GM21526 (cell line): ENCODE data around the gene SLC44A5.
A peak's percentile ranks its signal among the peaks of the same experiment; 100 is the strongest.
"Not testable (repeated sequence)": the region's sequence is repeated elsewhere in the genome, so short reads cannot be mapped to it uniquely, and the experiment has no call there.

Experiments
- ATAC-seq: cut with Tn5 transposase; IDR thresholded peaks from one replicate; pipeline ENCODE4 v1.9.1; 2021; ENCODE audit warnings: moderate library complexity; ENCODE audit not compliant: unreplicated experiment, low FRiP score

SLC44A5 gene

DNA sequence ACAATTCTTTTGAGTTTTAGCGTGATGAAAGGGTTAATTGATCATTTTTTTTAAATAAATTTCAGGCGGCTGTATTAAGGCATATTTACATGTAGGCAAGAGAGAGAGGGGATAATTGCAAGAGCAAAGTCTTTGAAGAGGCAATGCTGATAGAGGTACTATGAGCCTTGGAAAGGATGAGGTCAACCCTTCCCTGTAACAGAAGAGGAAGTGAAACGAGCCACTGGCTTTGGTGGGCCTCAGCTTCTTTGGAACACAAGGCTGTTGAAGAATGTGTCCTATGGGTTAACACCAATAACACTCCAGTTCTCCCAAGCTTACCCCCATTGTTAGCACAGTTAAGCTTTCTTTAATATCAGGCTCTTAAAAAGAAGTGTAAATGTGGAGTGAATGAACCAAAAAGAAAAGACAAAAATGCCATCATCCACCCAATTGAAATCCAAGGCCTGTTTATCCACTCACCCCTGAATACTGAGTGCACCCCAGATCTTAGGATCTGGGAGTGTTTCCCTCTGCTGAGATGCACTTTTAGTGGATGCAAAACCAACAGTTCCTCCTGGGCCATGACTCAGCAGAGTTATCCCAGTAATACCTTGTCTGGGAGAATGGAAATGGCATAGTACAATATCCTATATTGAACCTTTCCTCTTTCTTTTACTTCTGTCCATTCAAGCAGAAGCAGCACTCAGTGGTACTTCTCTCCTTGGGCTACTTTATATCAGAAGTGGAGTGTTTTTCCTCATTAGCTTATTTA is 216.4 kb downstream of the SLC44A5 start:
- peak; percentile 67 for ATAC-seq

DNA sequence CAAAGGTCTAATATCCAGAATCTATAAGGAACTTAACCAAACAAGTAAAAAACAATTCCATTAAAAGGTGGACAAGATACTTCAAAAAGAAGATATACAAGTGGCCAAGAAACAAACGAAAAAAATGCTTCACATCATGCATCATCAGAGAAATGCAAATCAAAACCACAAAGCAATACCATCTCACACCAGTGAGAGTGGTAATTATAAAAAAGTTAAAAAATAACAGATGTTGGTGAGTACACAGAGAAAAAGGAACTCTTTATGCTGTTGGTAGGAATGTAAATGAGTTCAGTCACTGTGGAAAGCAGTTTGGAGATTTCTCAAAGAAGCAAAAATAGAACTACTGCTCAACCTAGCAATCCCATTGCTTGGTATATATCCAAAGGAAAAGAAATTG is 218.6 kb downstream of the SLC44A5 start:
- peak; percentile 76 for ATAC-seq

DNA sequence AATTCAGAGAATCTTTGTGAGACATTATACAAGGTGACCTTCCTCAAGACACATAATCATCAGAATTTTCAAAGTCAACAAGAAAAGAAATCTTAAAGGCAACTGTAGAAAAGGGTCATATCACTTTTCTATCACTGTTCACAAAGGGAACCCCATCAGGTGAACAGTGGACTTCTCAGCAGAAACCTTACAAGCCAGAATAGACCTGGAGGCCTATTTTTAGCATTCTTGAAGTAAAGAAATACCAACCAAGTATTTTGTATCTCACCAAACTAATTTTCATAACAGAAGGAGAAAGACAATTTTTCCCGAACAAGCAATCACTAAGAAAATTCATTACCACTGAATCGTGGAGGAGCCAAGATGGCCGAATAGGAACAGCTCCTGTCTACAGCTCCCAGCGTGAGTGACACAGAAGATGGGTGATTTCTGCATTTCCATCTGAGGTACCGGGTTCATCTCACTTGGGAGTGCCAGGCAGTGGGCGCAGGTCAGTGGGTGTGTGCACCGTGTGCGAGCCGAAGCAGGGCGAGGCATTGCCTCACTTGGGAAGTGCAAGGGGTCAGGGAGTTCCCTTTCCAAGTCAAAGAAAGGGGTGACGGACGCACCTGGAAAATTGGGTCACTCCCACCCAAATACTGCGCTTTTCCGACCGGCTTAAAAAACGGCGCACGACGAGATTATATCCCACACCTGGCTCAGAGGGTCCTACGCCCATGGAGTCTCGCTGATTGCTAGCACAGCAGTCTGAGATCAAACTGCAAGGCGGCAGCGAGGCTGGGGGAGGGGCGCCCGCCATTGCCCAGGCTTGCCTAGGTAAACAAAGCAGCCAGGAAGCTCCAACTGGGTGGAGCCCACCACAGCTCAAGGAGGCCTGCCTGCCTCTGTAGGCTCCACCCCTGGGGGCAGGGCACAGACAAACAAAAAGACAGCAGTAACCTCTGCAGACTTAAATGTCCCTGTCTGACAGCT is 235.2 kb downstream of the SLC44A5 start:
- not testable (repeated sequence) for ATAC-seq

DNA sequence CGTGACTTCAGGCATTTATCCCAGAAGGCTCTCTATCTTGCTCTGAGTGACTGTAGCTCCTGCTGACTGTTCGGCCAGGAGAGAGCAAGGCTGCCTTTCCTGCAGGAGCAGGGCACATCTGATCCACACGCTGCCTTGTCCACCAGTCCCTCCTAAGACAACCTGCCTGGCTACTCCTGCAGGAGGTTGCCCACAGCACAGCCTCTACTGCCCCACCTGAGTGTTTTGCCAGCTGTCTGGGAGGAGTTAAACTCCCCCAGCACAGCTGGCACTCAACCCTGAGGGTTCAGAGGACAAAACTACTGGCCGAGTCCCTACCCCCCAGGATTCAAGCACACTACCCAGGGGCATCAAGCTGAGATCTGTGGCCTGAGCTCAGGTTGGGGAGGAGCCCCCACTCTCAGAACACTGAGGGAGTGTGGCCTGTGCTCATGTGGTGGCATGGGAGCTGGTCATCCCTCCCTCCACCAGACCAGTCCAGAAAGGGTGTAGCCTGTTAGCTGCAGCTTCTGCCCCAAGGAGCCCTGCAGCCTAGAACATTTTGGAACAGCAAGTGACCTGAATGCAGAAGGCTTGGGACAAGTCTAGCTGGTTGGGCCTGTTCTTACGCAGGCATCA is 237.3 kb downstream of the SLC44A5 start:
- no peak for ATAC-seq

DNA sequence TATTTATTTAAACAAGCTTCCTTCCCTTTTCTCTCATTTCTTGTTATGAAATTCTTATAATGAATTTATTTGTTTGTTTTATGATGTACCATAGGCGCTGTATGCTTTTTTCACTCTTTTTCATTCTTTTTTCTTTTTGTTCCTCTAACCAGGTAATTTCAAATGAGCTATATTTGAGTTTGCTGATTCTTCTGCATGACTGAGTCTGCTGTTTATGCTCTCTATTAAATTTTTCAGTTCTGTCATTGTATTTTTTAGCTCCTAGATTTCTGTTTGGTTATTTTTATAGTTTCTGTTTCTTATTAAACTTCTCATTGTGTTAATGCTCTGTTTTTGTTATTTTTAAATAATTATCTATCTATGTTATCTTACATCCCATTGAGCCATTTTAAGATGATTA is 244.3 kb downstream of the SLC44A5 start:
- no peak for ATAC-seq

DNA sequence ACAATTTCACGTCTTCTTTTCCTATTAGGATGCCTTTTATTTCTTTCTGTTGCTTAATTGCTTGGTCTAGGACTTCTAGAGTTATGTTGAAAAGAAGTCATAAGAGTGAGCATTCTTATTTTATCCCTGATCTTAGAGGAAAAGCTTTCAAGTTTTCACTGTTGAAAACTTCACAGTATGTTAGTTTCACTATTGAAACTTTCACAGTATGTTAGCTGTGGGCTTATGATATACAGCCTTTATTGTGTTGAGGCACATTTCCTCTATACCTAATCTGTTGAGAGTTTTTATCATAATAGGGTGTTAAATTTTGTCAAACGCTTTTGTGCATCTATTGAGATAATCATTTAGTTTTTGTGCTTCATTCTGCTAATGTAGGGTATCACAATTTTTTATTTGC is 249.7 kb downstream of the SLC44A5 start:
- ATAC-seq: no peak

DNA sequence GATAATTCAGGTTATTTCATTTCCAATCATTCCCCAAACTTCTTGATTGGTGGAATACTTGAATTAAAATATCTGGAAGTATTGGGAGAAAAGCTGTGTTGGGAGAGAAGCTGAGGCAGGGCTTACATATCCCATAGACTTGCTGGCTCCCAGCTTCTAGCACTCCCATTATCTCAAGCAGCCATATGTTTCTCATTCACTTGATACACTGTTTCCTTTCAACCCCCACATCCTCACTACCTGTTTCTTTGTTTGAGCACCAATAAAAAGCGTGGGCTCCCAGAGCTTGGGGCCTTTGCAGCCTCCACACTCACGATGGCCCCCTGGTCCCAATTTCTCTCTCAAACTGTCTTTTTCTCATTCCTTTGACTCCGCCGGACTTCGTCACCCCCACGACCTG is 256.6 kb downstream of the SLC44A5 start:
- not testable (repeated sequence) for ATAC-seq

DNA sequence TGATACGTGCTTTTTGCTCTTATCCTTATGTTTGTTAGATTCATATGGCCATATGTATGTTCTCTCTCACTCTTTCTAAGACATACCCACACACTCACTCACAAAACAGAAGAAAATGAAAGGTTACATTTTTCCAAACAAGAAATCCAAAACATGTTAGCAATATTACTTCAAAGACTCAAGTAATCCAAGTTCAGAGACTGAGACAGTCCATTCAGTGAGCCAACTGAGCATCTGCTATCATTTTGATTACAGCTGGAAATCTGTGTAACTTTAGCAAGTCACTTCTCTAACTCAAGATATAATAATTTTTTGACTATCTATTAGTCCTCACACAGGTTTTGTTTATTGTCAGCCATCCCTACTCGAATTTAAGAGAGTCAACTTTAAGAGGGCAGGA is 257.9 kb downstream of the SLC44A5 start:
- no peak for ATAC-seq

DNA sequence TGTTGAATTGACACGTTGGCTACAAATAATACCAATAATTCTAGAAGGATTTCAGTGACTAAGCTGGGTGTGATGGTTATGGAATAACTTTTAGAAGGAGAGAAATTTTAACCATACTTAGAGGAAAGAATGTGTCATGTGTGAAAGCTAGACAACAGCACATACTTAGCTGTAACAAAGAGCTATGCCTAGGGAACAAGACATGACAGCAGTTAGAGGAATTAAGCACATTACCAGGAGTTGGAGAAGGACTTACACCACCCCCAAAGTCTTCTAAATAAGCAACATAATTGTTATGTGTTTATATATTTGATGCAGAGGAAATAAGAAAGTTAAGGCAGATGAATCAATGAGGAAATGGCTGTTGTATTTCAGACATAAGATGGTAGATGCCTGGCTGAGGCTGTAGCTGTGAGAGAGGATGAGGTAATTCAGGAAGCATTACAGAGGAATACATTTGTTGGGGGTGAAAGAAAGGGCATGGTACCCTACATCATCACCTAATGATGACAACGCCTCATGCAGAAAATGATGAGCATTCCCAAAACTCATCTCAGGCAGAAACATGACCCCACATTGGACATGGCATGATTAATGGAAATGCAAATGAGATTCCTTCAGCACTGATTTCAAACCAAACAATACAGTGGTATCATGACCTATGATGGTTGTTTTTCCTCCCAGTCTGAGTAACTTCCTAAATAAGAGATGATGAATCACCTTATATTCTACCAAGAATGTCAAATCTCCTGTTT is 265.2 kb downstream of the SLC44A5 start:
- no peak for ATAC-seq

DNA sequence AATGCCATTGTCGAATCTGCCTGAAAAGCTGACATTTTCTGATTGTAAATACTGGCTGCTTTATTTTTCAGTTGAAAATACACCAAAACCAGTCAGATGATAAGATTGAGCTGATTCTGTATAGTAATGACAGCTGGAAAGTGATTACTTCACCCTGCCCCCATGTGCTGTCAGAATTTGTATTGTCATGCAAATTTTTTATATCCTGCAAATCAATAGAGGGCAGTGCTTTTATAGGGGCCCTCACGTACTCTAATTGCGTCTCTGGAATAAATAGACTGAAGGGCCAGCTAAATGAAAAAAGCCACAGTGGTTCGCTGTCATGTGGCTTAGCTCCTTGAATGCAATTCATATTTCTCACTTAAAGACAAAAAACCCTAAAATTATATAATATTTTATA is 268.1 kb downstream of the SLC44A5 start:
- no peak for ATAC-seq

DNA sequence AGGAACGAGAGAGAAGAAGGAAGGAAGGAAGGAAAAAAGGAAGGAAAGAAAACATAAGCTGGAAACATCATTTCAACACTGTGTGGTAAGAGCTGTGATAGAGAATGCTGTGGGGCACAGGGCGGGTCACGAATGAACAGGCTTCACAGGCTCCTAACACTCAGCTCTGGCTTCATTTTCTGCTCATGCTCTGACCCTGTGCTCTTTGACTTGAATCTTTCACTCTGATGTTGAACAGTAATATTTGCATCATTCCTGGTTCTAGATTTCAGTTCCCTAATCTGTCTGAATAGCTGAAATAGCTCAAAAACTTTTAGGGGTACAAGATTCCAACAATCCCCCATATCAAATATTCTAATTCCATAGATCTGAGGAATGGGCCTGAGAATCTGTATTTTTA is 269.4 kb downstream of the SLC44A5 start:
- peak; percentile 60 for ATAC-seq

DNA sequence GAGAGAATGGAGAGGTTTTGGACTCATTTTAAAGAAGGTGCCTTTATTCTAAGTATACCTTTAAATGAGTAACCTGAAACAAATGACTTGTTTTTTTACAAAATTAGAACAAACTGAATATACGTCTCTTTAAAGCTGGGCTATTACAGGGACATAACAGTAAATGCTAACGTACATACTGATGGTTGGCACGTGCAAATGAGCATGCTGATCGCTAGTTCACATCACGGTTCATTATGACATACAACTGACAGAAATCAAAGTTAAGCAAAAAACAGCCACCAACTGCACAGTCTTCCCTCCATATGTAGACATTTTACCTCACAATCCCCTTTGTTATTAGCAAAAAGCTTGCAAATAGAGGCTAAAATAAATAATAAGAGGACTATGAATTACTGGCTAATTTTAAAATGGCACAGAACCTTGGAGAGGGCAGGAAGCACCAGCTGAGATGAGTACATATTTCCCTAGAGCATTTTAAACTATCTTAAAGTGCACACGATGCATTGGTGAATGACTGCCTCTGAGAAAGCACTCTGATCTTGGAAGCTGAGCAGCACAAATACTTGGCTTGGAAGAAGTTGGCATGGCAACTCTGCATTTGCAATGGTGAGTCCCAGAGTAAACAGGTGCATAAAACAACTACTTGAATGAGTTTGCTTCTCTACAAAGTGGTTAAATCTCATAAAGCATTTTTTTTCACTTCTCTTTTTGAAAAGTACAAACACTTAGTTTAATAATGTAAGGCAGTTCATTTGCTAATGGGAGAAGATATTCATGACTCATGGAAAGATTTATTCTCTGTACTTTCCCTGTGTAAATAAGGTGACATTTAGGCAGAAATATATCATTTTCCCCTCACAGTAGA is 272.1 kb downstream of the SLC44A5 start:
- peak; percentile 95 for ATAC-seq

DNA sequence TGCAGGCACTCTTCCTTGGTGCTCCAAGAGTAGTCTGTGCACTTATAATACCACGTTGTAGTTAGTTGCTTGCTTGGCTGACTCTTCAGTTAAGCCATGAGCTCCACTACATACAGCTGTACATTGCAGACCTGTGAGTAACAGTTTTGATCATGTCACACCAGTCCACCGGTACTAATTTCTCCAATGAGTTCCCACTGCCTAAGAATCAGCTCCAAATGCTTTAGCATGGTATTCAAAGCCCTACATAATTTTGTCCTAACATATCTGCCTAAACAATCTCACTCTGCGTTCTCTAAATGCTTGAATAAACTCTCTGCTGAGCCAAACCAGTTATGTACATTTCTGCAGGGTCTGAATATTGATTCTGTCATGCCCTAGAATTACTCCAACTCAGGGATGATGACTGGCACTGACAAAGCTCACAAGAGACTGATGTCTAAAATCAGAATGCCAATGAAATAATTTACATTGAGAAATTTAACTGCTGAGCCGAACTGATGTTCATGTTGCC is 276.0 kb downstream of the SLC44A5 start:
- no peak for ATAC-seq

DNA sequence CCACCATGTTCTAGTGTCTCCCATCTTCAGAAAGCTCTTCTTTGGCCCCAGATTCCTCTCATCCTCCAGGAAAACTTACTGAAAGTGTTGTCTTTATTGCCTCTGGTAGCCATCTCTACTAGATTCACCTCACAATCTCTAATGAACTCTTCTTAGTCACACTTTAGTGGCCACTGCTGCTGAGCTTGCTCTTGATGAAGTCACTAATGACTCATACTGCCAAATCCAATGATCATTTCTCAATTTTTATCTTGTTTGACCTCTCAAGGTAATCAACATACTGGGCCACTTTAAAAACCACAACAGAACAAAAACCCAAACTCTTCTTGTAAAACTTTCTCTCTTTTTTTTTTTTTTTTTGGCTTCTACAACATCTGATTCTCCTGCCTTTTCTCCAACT is 280.3 kb downstream of the SLC44A5 start:
- no peak for ATAC-seq

DNA sequence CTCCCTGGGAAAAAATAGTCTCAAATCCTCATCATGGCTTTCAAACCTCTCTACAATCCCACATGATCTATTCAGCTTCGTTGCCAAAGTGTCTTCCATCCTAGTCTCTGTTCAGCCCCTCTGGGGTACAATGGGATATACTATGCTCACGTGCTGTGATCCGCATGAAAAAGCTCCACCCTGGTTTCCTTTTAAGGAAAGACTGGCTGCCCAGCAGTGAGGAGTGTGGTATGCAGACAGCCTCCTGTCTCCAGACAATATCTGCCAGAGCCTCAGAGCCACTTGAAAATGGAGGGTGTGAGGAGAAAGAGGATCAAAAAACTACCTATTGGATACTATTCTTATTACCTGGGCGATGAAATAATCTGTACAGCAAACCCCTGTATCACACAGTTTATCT is 282.2 kb downstream of the SLC44A5 start:
- ATAC-seq: no peak

DNA sequence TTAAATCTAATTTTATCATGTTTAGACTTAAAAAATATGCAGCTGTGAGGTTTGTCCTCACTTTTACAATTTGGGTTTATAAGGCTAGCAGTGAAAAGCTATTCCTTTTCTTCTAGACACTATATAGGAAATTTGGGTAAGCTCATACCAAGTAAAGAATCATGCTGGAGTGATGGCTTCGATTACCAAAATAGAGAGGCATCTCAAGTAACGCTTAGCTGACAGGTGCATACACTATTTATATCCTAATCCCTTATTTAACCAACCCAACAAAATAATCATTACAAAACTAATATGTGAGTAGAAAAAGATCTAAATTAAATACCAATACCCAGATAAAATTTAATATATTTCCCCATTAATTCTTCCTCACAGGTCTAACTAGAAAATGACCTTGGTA is 283.5 kb downstream of the SLC44A5 start:
- no peak for ATAC-seq

DNA sequence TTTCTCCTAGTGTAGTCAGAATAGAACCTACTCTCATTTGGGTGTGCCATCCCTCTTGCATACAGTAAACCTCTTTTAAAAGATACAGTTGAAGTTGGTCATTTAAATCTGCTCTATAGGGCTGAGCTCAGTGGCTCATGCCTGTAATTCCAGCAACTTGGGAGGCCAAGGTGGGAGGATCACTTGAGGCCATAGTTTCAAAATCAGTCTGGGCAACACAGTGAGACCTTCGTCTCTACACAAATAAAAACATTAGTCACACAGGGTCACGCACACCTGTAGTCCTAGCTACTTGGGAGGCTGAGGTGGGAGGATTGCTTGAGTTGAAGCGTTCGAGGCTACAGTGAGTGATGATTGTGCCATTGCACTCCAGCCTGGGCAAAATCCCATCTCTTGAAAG is 292.9 kb downstream of the SLC44A5 start:
- no peak for ATAC-seq

DNA sequence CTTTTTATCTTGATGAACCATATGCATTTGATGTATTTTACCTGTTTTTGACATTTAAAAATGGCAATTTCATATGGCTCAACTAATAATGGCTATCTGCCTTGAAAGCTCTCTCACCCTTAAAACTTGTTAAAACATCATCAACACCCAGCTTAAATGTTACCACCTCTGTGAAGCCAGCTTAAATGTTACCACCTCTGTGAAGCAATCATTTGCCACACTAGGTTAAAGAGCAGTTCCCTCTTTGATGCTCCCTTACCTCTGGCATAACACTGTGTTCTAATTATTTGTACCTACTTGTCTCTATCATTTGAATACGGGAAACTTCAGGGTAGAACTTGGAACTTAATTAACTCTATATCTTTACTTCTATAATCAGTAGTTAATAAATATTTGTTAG is 294.7 kb downstream of the SLC44A5 start:
- ATAC-seq: no peak

DNA sequence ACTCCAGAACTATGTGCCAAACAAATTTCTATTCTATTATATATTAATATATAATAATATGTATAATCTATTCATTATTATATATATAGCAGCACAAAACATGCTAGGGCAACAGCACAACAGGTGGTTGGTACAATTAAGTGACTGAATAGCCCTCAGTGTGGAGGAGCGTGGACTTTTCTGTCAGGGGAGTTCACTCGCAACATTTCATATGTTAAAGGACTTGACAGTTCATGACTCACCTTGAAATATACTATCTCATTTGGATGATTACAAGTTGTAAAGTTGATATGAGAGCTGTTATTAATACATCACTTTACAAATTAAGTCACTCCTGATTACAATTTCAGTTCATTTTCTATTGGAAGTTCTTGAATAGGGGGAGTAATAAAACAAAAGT is 298.3 kb downstream of the SLC44A5 start:
- ATAC-seq: no peak
